HCT116 (cell line): Measurements from ENCODE around the gene ELAPOR1. TPM values are rescaled to one million over a fixed set of nuclear protein-coding genes. Genes with fewer than 3 reads are reported as not detected.

ENCODE experiments used
- ATAC-seq: fragments of 200-7000 bp; cut with Tn5 transposase; 2 replicates; pipeline ENCODE4 v1.9.1; 2020; ENCODE audit warnings: mild to moderate bottlenecking, moderate library complexity
- BruUV-seq: library from RNA; stranded (reverse); fragments of 400-500 nt; replicated peaks from 2 replicates; lab custom pipeline; 2021; lab: Mats Ljungman, UMichigan
- CTCF ChIA-PET: fragments of 300-600 bp; sonication (Branson Sonifier 250); formaldehyde crosslinking; loops from one replicate; lab custom pipeline; 2021; ENCODE audit warnings: antibody characterized with exemption; lab: Charles Lee
- POLR2A ChIA-PET: fragments of 300-600, 350-600 bp; sonication (Branson Sonifier 250); formaldehyde crosslinking; loops from one replicate; lab custom pipeline; 2021; ENCODE audit warnings: antibody characterized with exemption; lab: Charles Lee
- RAD21 ChIA-PET, 2 experiments: fragments of 300-600 bp; sonication (Branson Sonifier 250); formaldehyde crosslinking; loops; one replicate each; lab custom pipeline; 2023; ENCODE audit warnings: low total read pairs in 2 of 2; ENCODE audit not compliant: uncharacterized antibody in 2 of 2, unreplicated experiment in 2 of 2, low non-redundant PET in 1 of 2; lab: Charles Lee
- DNase-seq: peaks from one replicate; pipeline ENCODE4 v3.0.0-alpha.2; 2010; ENCODE audit warnings: low read depth, low spot score
- H2AFZ ChIP-seq: fragments of 200-600 bp; shearing (Covaris generic), sonication (generic); 2 replicates; pipeline ENCODE4 v1.6.1; 2017; ENCODE audit warnings: low read depth, mixed run types, mixed read lengths, antibody characterized with exemption, low read length; ENCODE audit not compliant: poor library complexity, severe bottlenecking
- H3K27ac ChIP-seq: 2 replicates; pipeline ENCODE4 v1.5.1; 2012; ENCODE audit warnings: low read depth, low read length
- H3K27me3 ChIP-seq: fragments of 200-600 bp; sonication (generic); 2 replicates; pipeline ENCODE4 v1.6.1; 2016; ENCODE audit warnings: mixed run types, low read length, mixed read lengths; ENCODE audit not compliant: insufficient read depth
- H3K36me3 ChIP-seq, 2 experiments: fragments of 200-500 bp in 1 of 2; fragments of 200-600 bp in 1 of 2; sonication (Bioruptor generic) in 1 of 2; sonication (generic) in 1 of 2; 2 replicates each; pipeline versions ENCODE4 v1.5.1 to v1.6.1; 2014 to 2016; ENCODE audit warnings: low read length in 2 of 2, inconsistent platforms in 1 of 2, mixed read lengths in 1 of 2, mixed run types in 1 of 2; ENCODE audit not compliant: insufficient read depth in 2 of 2, control insufficient read depth in 1 of 2
- H3K4me1 ChIP-seq, 2 experiments: fragments of 200-600 bp in 1 of 2; sonication (generic) in 1 of 2; 2 replicates each; pipeline versions ENCODE4 v1.5.1 to v1.6.1; 2012 to 2017; ENCODE audit warnings: low read length in 2 of 2, inconsistent platforms in 1 of 2, mild to moderate bottlenecking in 1 of 2, mixed read lengths in 1 of 2, mixed run types in 1 of 2, moderate library complexity in 1 of 2; ENCODE audit not compliant: insufficient read depth in 2 of 2, control insufficient read depth in 1 of 2
- H3K4me2 ChIP-seq: fragments of 200-600 bp; sonication (generic); 2 replicates; pipeline ENCODE4 v1.6.1; 2017; ENCODE audit warnings: mixed run types, low read length, mixed read lengths
- H3K4me3 ChIP-seq, 2 experiments: fragments of 200-600 bp in 1 of 2; sonication (generic) in 1 of 2; replicated peaks in 1 of 2; 2 replicates each; pipeline ENCODE4 v1.5.1; 2011 to 2016; ENCODE audit warnings: low read length in 2 of 2, control low read depth in 1 of 2, low read depth in 1 of 2, mild to moderate bottlenecking in 1 of 2, mixed read lengths in 1 of 2, mixed run types in 1 of 2
- H3K79me2 ChIP-seq: fragments of 200-600 bp; sonication (generic); 2 replicates; pipeline ENCODE4 v1.6.1; 2017; ENCODE audit warnings: mild to moderate bottlenecking, mixed run types, low read length, moderate library complexity, mixed read lengths; ENCODE audit not compliant: insufficient read depth
- H3K9ac ChIP-seq: fragments of 200-600 bp; sonication (generic); 2 replicates; pipeline ENCODE4 v1.6.1; 2016; ENCODE audit warnings: low read length, mixed read lengths
- H3K9me2 ChIP-seq: fragments of 200-600 bp; sonication (generic), shearing (Covaris generic); 2 replicates; pipeline ENCODE4 v1.6.1; 2017; ENCODE audit warnings: mixed run types, mild to moderate bottlenecking, moderate library complexity; ENCODE audit not compliant: insufficient read depth
- H3K9me3 ChIP-seq, 2 experiments: fragments of 200-500 bp in 1 of 2; fragments of 200-600 bp in 1 of 2; sonication (Bioruptor generic) in 1 of 2; sonication (generic) in 1 of 2; 2 replicates each; pipeline ENCODE4 v1.6.1; 2014 to 2017; ENCODE audit warnings: low read length in 2 of 2, mixed read lengths in 2 of 2, inconsistent platforms in 1 of 2, low read depth in 1 of 2, mild to moderate bottlenecking in 1 of 2, mixed run types in 1 of 2, moderate library complexity in 1 of 2; ENCODE audit not compliant: control insufficient read depth in 1 of 2, insufficient read depth in 1 of 2
- H4K20me1 ChIP-seq: fragments of 200-600 bp; sonication (generic), shearing (Covaris generic); 2 replicates; pipeline ENCODE4 v1.6.1; 2017; ENCODE audit warnings: mixed run types, mild to moderate bottlenecking, moderate library complexity; ENCODE audit not compliant: insufficient read depth
- ATF3 ChIP-seq: IDR thresholded peaks from 2 replicates; pipeline ENCODE4 v1.6.1; 2012
- CTCF ChIP-seq, 3 experiments: fragments of 200-600 bp in 1 of 3; sonication (generic) in 1 of 3; IDR thresholded peaks in 2 of 3; conservative IDR thresholded peaks in 1 of 3; 2 replicates each; pipeline ENCODE4 v1.5.1; 2012 to 2017; ENCODE audit warnings: low read depth in 2 of 3, low read length in 2 of 3, antibody characterized with exemption in 1 of 3, borderline replicate concordance in 1 of 3, control low read depth in 1 of 3, mild to moderate bottlenecking in 1 of 3, mixed read lengths in 1 of 3, mixed run types in 1 of 3, moderate library complexity in 1 of 3; ENCODE audit not compliant: insufficient read depth in 1 of 3
- POLR2A ChIP-seq: IDR thresholded peaks from 2 replicates; pipeline ENCODE4 v1.7.0; 2011; ENCODE audit warnings: borderline replicate concordance; ENCODE audit not compliant: insufficient read depth, insufficient read length; ENCODE audit errors: extremely low read depth
- REST ChIP-seq: IDR thresholded peaks from 2 replicates; pipeline ENCODE4 v1.6.1; 2012; ENCODE audit warnings: low read depth
- SP1 ChIP-seq: IDR thresholded peaks from 2 replicates; pipeline ENCODE4 v1.6.1; 2012; ENCODE audit warnings: low read depth
- intact Hi-C: fragments of 100-400 bp; cut with micrococcal nuclease; formaldehyde crosslinking; loops from 2 replicates; pipeline ENCODE4 v1.10.0; 2022
- total RNA-seq: library from RNA; stranded (reverse); gene quantifications from one replicate; pipeline ENCODE4 v1.2.1, GENCODE V29; 2021; ENCODE audit not compliant: unreplicated experiment

The ELAPOR1 gene
- total RNA-seq, 1 experiment from 2014 or later: 0.57 TPM

GRCh38 chr1:109079240-109079622, 34.7 kb upstream of the ELAPOR1 start:
- TF ChIP-seq CTCF (IDR thresholded peaks at IDR 0.05 in 2 of 3, conservative IDR thresholded peaks at IDR 0.05 in 1 of 3; ENCODE audit: borderline replicate concordance in 1 of 3, insufficient read depth in 1 of 3, low read depth in 2 of 3, low read length in 2 of 3) (no peak), SP1 (no peak), ATF3 (no peak), POLR2A (no peak), REST (no peak)
- Histone ChIP-seq H3K9me3 (no peaks in the 10 kb centered on the region), H3K27ac (peak overlapping the region; percentile 70; the same call in 1 of the 2 replicates), H3K9ac (peak overlapping the region; percentile 59), H3K27me3 (no peaks in the 10 kb centered on the region), H3K4me2 (peak overlapping the region; percentile 77), H3K79me2 (peaks cover 13% of the 10 kb centered on the region), H4K20me1 (no peaks in the 10 kb centered on the region), H3K36me3 (no peaks in the 10 kb centered on the region), H2AFZ (no peak overlapping the region), H3K9me2 (no peaks in the 10 kb centered on the region), H3K4me1 (peaks cover 21 to 29% of the 10 kb centered on the region in 2 experiments), H3K4me3 (peak overlapping the region; percentile 21 to 29)
- no peak for ATAC-seq
- BruUV-seq: no TSS peak
- no peak for DNase-seq
- RAD21 ChIA-PET: no interaction called here
- intact Hi-C loops: no loop called here
- CTCF ChIA-PET: interaction anchor here (1.4 kb wide), 1 partner anchor 21 kb away, joined by 4 read pairs; no protein-coding TSS in a partner anchor
- POLR2A ChIA-PET: interaction anchor here (1.8 kb wide), 1 partner anchor 21 kb away, joined by 11 read pairs; no protein-coding TSS in a partner anchor
